ENCODE results near the gene AKT1S1. TPM values are rescaled to one million over a fixed set of nuclear protein-coding genes. Genes with fewer than 3 reads are reported as not detected.

The AKT1S1 gene
- total RNA-seq, 1 donor from 2014 or later: 59.7 TPM

- Mint-ChIP-seq H3K4me1 (ENCODE audit: unreplicated experiment) (no peaks in the 10 kb centered on the region), H3K36me3 (ENCODE audit: unreplicated experiment) (peaks cover 33% of the 10 kb centered on the region), H3K4me3 (ENCODE audit: unreplicated experiment) (no peak overlapping the region), H3K9me3 (ENCODE audit: unreplicated experiment) (no peaks in the 10 kb centered on the region), H3K27me3 (ENCODE audit: unreplicated experiment) (no peaks in the 10 kb centered on the region), H3K27ac (ENCODE audit: unreplicated experiment) (no peak overlapping the region)
- no peak for DNase-seq (ENCODE audit: extremely low spot score, unreplicated experiment)
- TF ChIP-seq CTCF (IDR thresholded peaks at IDR 0.05): no peak
These were observed 43.6 kb downstream of the AKT1S1 start for GRCh38 chr19:49833599-49833998.

- Mint-ChIP-seq H3K27ac (ENCODE audit: unreplicated experiment) (no peak overlapping the region), H3K27me3 (ENCODE audit: unreplicated experiment) (no peaks in the 10 kb centered on the region), H3K4me1 (ENCODE audit: unreplicated experiment) (no peaks in the 10 kb centered on the region), H3K4me3 (ENCODE audit: unreplicated experiment) (no peak overlapping the region), H3K9me3 (ENCODE audit: unreplicated experiment) (no peaks in the 10 kb centered on the region), H3K36me3 (ENCODE audit: unreplicated experiment) (peaks cover 27% of the 10 kb centered on the region)
- DNase-seq (ENCODE audit: extremely low spot score, unreplicated experiment): no peak
- TF ChIP-seq CTCF (IDR thresholded peaks at IDR 0.05): no peak
These were observed 44.6 kb downstream of the AKT1S1 start for GRCh38 chr19:49832556-49832955.

GRCh38 chr19:49831592-49831991, 45.6 kb downstream of the AKT1S1 start:
- Mint-ChIP-seq H3K27me3 (ENCODE audit: unreplicated experiment) (no peaks in the 10 kb centered on the region), H3K36me3 (ENCODE audit: unreplicated experiment) (peaks cover 26% of the 10 kb centered on the region), H3K9me3 (ENCODE audit: unreplicated experiment) (no peaks in the 10 kb centered on the region), H3K27ac (ENCODE audit: unreplicated experiment) (no peak overlapping the region), H3K4me1 (ENCODE audit: unreplicated experiment) (no peaks in the 10 kb centered on the region), H3K4me3 (ENCODE audit: unreplicated experiment) (no peak overlapping the region)
- TF ChIP-seq CTCF (IDR thresholded peaks at IDR 0.05): no peak
- DNase-seq (ENCODE audit: extremely low spot score, unreplicated experiment): no peak

GRCh38 chr19:49830766-49831165, 46.4 kb downstream of the AKT1S1 start:
- Mint-ChIP-seq H3K27me3 (ENCODE audit: unreplicated experiment) (no peaks in the 10 kb centered on the region), H3K9me3 (ENCODE audit: unreplicated experiment) (no peaks in the 10 kb centered on the region), H3K4me3 (ENCODE audit: unreplicated experiment) (no peak overlapping the region), H3K27ac (ENCODE audit: unreplicated experiment) (no peak overlapping the region), H3K36me3 (ENCODE audit: unreplicated experiment) (peaks cover 28% of the 10 kb centered on the region), H3K4me1 (ENCODE audit: unreplicated experiment) (no peaks in the 10 kb centered on the region)
- no peak for DNase-seq (ENCODE audit: extremely low spot score, unreplicated experiment)
- no peak for TF ChIP-seq CTCF (IDR thresholded peaks at IDR 0.05)

- Mint-ChIP-seq H3K36me3 (ENCODE audit: unreplicated experiment) (peaks cover 24% of the 10 kb centered on the region), H3K27ac (ENCODE audit: unreplicated experiment) (no peak overlapping the region), H3K9me3 (ENCODE audit: unreplicated experiment) (no peaks in the 10 kb centered on the region), H3K4me1 (ENCODE audit: unreplicated experiment) (no peaks in the 10 kb centered on the region), H3K27me3 (ENCODE audit: unreplicated experiment) (no peaks in the 10 kb centered on the region), H3K4me3 (ENCODE audit: unreplicated experiment) (no peak overlapping the region)
- no peak for DNase-seq (ENCODE audit: extremely low spot score, unreplicated experiment)
- no peak for TF ChIP-seq CTCF (IDR thresholded peaks at IDR 0.05)
These were observed 47.4 kb downstream of the AKT1S1 start for GRCh38 chr19:49829721-49830120.
